ENCODE measurements around the gene CRYL1.

Gene CRYL1

DNA sequence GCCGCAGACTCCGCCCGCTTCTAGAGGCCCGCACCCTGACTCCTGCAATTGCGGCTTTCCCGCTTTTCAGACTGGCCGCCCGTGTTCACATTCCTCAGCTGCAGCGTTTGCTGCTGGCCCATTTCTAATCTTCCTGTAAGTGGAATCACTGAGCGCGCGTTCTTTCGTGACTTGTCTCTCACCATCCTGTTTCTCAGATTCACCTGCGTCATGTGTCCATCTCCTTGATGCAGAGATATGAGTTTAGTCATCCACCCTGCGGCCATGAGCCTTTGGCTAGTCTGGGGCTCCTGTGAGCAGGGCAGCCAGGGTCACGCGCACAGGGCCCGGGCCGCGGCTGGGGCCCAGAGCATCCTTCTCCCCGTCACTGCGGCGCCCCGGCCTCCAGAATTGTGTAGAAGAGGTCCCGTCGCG lies 110.0 kb downstream of the CRYL1 start:
- DNase-seq: no peak

DNA sequence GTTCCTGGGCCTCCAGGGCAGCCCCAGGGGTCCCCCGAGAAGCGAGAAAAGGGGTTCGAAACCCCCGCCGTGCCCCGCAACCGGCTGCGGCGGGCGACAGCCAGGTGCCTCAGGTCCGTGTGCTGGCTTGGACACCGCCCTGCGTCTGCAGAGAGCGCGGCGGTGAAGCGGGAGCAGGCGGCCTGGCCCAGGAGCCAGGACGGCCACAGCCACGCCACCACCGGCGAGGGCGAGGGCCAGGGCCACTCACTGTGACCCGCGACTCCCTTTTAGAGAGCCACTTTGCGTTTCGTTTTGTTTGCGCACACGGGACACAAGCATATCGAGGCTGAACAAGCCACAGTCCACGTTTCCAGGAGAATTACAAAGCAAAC lies 110.4 kb downstream of the CRYL1 start:
- no peak for DNase-seq

DNA sequence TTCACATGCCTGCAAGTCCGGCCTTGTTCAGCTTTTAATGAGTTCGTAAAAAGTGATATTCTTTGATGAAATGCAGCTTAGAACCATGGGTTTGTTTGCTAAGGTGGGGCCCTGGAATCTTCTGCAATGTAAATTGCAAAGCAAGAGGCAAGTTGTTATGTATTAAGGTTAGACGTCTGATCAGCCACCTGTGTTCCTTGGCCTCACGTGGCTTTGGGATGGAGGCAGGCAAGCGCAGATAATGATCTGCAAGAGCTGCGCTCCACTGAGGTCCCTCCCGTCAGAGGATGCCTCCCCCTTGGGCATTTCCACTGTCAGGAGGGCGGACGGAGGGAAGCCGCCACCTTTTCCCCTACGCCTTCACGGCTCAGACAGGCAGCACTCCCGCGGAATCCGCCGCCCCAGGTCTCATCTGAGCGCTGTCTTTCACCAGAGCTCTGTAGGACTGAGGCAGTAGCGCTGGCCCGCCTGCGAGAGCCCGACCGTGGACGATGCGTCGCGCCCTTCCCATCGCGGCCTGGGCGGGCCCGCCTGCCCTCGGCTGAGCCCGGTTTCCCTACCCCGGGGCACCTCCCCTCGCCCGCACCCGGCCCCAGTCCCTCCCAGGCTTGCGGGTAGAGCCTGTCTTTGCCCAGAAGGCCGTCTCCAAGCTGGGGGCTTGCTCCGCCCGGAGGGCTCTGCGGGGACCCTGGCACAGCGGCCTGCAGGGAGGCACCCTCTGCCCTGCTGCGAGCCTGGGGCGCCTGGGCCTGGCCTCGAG lies 110.9 kb downstream of the CRYL1 start:
- DNase-seq: no peak

DNA sequence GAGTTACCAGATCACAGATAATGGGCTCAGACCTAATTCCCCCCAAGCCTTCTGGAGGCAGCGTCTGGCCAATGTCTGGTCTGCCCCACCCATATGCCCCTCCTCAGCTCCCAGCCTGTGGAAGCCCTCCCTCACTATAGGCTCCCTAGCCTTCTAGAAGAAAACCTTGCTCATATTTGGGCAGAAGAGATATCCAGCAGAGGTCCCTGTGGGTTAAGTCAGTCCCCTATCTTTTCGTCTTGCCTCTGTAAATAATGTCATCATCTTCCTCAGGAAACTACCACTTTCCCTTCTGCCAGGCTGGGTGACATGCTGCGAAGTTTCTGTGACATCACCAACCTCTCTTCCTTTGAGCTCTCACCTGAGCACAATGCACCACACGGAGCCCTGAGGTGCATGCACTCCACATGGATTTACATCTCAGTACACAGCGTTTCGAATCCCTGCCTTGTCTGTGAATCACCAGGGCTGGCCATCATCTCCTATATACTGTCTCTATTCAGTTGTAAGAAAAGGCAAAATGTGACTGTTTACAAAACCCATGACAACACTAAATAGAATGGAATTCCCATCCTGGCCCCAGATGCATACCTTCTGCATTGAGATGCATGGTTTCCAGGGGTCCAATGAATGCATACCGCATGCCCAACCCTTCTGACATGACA lies 112.8 kb downstream of the CRYL1 start:
- no peak for DNase-seq

DNA sequence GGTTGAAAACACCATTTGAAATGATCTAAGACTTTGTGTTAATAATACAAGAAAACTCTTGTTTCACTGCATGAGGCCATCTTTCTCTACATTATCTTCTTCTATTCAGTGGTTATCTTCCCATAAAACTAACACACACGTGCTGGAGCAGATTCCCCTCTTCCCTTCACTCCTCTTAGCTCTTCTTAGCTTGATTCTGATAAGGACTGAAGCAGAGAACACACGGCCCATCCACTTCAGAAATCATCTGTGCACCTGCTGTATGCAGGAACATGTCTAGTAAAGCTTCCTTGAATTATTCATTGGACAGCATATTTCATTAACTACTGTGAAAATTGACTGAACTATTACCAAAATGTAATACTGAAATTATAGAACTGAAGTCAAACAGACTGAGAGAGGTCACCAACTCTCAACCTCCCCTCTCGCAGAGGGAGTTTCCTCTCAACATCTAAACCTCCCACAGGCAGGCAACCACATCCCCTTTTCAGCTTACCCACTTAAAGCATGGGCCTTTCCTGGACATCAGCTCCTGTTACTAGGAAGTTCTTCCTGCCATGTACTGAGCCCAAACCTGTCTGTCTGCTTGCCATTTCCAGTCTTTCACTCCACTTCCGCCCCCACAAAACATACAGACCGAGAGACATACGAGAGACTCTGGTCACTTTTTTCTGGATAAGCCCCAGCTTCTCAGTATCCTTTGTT lies 113.9 kb downstream of the CRYL1 start:
- no peak for DNase-seq

DNA sequence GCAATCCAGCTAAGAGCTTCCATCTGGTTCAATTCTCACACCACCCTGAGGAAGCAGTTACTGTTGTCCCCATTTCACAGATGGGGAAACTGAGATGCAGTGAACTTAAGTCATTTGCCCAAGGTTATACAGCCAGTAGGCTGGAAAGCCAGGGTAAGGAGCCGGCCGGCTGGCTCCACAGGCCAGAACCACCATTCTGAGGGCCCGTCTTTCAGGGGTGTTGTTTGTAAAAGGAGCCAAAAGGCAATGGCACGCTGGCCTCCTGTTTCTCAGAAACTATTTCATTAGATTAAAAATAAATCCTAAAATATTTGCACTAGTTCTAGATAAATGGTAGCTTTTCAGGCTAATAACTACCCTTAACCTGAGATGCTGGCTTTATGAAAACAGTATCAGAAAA lies 114.9 kb downstream of the CRYL1 start:
- DNase-seq: no peak

DNA sequence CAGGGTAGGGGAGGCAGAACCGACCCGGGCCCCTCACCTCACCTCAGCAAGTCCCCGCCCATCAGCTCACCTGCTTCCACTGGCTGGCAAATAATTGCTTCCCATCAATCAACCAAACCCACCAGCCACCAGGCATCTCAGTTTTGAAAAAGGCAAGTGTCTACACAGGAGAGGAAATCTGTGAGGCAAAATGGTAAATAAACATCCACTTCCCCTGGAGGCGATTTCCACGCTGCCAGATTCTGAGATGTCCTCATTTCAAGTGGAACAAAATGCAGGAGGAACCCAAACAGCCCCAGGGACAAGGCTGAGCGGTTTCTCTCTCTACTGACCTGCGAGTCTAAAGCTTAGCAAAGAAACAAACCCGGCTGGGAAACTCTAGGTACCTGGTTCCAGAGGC lies 117.5 kb downstream of the CRYL1 start:
- no peak for DNase-seq

DNA sequence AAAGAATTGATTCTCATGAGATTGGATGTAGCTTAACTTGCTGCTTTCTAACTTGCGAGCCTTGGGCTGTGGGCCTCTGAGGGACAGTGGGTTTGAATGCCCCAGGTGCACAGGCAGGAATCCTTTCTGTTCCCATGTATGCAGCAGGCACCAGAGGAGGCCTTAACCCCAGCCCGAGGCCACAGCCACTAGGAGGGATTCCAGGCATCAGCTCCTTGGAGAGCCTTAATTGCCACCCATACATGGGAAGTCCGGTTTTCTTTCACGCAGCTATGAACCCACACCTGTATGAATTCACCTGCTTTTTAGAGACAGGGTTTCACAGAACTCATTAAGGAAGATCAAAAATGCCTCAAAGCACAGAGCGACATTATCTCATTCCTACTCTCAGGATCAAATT lies 117.9 kb downstream of the CRYL1 start:
- DNase-seq: no peak

DNA sequence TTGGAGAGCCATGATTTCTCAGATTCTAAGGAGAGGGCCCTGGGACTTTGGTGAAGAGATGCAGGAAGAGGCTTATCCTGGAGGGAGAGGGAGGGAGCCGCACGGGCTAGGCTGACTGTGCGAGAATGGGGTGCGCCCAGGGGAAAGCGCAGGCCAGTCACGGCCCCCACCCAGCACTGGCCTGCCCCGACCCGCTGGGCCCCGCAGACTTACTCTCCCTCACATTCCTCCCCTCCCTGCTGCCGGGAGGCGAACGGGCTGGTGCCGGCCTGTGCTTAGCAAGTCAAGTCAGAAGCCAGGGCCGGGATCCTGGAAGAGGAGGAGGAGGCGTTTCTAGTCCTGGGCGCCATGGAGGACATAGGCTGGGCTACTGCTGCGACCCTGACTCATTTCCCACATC lies 120.0 kb downstream of the CRYL1 start:
- DNase-seq: no peak

DNA sequence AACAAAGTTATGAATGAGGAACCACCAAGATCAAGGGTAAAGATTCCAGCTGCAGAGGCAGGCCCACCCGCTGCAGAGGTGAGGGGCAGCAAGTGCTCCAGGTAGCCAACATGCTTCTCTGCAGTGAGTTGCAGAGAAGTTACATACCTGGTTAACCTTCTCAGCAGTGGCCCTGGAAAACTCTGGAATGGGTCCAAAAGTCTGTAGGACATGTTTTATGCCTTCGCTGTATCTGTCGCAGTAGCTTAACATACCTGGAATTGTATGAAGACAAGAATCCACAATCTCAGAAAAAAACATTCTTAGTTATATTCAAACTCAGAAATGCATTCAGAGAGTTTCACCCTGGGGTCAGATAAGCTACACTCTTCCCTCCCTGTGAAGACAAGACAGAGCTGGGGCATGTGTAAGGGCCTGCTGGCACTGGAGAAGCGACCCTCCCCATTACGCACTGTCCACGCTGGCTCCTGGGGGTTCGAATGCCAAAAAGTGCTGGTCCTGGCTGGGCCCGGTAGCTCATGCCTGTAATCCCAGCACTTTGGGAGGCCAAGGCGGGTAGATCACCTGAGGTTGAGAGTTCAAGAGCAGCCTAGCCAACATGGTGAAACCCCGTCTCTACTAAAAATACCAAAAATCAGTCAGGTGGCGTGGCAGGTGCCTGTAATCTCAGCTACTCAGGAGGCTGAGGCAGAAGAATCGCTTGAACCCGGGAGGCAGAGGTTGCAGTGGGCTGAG lies 121.0 kb downstream of the CRYL1 start:
- no peak for DNase-seq

DNA sequence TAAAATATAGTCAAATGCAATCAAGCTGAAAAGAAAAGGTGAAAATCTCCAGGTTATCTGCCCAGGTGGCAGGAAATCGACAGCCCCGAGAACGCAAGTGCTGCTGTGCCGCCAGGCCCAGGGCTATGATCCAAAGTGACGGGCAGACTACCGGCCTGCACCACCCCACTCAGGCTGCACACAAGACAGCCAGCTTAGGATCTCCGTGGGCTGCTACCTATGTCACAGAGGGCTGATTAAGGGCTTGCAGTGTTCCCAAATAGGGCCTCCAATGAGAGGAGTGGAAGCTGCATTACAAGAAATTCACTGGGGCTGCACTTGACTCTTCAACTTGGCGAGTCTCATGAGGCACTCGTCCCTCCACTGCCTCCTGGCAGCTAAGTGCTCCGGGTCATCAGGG lies 121.8 kb downstream of the CRYL1 start:
- DNase-seq: no peak

DNA sequence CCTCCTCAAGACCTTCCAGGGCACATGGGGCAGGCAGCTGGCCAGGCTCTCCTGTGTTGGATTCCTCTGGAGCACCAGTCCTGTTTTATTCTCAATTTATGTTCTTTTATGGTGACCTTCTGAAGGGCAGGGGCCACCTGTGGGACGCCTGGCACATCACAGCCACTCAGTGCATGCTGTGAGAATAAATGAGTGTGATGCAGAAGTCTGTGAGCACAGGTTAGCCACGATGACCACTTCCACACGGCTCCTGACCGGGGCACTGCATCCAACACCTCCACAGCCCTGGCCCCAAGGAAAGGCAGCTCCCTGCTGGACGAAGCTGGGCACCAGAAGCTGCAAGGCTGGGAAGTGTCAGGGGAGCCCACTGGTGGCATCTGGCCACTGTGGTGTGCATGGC lies 122.8 kb downstream of the CRYL1 start:
- DNase-seq: no peak

DNA sequence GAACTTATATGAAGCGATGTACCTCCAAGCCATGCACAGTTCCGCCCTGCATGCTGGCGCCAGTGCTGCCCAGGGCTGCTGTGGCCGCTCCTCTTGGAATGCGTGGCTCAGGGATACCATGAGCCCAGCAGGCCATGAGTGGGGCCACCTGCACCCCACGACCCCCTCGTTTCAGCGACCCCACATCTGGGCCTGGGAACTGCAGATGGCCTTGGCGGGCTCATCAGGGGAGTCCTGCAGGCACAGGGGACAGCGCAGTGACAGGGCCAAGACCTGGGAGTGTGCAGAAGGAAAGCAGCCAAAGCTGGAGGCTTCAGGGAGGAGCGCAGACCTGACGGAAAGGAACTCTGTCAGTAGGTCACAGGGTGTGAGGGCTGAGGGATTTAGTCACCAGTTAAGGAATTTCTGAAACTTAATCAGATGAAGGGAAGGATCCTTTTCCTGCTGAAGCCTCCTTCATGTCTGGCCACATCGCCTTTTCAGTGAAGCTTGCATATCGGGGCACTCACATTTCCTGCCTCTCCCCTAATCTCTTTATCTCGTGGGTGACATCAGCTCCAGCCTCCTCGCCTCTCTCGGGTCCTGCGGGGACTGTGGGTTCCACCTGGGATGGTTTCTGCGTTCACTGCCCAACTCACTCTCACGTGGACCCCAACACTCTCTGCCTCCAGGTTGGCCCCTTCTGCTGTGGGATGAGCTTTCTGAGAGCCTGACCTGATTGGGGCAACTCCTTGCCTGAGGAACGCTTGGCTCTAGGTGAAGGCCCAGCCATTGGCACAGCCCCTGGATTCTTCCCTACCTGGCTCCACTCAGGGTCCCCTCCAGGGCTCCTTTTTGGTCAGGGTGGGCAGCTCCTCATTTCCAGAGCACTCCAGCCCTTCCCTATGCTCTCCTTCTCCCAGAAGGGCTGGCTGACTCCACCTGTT lies 123.5 kb downstream of the CRYL1 start:
- DNase-seq: no peak

DNA sequence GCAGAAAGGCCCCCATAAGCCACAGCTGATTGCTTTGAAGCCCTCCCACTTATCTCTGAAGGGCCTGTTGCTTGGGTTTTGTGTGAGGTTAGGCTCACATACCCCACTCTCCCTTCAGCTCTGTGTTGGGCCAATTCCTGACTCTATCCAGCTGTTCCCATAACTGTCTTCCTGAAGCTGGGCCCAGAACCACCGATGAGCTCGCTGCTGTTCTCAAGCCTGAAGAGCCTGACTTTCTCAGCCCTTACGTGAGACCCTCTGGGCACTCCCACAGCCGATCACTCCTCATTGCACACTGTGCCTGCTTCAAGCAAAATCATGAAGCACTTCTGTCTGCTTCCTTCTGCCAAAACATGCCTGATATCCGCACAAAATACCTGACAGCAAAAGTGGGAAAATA lies 124.1 kb downstream of the CRYL1 start:
- no peak for DNase-seq

DNA sequence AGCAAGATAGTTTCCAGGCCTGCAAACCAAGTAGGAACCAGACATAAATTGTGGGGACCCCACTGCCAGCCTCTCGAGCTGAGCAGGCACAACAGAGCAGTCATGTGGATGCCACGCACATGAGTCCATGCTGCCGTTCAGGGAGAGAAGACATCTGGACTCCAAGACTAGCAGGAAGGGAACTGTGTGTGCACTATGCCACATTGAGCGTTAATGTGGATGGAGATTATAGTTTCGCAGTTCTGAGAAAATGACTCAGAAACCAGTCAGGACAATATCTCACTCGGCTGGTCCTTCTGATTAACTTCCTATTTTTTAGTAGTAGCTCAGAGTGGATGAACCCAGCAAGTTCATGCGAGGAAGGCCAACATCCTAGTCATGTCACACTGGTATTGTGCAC lies 124.9 kb downstream of the CRYL1 start:
- no peak for DNase-seq

DNA sequence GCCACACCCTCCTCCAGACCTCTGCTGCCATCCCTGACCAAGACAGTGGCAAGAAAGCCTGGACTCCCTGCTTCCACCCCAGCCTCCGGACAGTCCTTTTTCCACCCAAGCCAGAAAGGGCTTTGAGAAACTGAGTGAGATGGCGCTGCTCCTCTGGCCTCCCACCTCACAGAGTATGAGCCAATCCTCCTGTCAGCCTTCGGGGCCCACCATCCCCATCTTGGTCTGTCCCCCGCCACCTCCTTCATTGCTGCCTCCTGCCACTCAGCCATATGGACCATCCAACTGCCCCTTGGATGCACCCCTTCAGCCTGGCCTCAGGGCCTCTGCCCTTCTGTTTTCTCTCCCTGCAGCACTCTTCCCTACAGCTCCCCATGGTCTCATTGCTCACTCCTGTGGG lies 125.7 kb downstream of the CRYL1 start:
- no peak for DNase-seq

DNA sequence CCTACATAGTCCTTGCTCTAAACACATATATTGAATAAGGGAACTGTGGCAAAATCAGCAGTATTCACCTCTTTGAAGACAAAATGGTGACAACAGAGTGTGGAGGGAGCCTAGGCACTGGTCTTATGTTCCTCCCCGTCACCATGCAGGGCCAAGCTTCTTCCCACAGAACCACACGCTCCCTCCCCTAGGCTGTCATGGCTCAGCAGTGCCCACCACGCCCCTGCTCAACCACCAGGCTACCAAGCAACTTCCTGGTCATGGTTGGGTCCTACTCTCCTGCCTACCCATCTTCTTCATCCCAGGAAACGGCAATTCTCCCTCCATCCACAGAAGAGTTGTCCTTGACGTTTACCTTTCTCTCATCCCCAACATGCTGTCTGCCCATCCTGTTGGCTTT lies 126.1 kb downstream of the CRYL1 start:
- DNase-seq: no peak

DNA sequence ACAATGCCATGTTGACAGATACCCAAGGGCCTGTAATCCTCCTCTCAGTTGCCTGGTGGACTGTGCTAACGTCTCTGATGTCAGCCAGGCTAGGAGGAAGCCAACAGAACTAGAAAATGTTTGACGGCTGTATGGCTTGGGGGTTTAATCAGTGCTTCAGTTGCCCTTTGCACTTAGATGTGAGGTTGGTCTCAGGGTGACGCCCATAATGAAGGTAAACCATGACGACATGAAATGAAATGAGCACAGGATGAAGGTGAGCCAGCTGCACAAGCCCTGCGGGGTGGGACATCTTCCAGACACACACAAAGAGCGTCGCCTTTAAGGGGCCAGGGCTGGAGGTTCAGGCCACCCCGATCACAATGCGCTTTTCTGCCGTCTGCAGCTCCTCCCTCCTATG lies 127.2 kb downstream of the CRYL1 start:
- DNase-seq: no peak

DNA sequence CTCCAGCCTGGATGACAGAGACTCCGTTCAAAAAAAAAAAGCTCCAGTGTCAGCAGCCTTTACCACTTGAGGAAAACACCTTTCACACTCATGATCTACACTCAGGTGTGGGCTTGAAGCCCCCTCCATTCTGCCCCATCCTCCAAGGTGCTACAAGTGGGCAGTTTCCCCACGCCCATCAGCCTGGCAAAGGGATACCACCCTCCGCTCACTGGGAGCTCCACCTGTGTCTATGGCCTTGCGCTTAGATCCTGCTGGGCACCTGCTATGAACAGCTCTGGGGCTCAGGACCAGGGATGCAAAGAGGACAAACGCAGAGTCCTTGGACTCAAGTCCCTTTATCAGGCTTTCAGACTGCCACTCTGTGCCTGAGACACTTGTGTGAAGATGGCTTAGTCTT lies 127.8 kb downstream of the CRYL1 start:
- no peak for DNase-seq

DNA sequence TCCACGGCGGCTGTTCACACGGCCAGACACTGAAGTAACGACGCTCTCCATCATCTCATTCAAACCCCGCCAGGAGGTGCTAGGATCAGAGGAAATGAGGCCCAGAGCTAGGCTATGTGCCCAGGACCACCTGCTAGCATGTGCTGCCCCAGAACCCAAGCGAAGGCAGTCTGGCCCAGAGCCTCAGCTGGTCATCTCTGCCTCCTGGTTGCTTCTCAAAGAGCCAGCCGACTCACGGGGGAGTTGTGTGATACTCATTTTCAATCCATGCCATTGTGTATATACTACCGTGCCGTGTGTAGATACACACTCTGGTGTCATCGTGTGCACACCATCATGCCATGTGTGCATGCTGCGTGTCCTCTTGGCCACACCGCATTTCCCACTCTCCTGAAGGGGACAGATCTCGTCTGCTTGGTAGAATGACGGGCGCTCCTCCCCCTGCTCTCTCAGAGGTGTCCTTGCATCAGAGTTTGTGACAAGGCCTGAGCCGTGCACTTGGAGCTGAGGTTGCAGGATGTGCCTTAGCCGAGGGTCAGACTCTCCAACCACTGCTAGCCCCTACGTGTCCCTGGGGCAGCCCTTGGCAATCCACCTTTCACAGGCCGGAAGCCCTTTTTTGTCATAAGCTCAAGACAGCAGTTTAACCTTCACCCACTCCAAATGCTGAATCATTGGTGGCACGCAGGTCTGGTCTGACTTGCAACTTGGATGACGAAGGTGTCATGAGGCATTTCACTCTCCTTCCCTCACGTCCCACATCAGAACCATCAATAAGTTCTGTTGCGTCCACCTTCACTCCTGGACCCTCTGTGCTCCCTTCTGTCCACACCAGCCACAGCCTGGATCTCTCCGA lies 130.4 kb downstream of the CRYL1 start:
- DNase-seq: no peak

DNA sequence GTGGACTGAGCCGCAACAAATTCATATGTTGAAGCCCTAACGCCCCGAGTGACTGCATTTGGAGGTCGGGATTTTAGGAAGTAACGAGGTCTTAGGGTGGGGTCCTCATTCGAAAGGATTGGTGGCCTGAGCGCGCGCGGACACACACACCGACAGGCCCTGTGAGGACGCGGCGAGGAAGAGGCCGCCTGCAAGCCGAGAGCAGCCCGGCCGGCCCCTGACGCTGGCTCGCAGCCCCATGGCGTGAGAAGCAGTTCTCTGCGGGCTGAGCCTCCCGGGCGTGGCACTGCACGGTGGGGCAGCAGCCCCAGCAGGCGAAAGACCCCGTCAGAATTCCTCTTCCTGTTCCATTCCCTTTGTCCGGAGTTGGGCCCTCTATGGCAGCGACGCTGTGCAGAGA lies 131.2 kb downstream of the CRYL1 start:
- DNase-seq: no peak

DNA sequence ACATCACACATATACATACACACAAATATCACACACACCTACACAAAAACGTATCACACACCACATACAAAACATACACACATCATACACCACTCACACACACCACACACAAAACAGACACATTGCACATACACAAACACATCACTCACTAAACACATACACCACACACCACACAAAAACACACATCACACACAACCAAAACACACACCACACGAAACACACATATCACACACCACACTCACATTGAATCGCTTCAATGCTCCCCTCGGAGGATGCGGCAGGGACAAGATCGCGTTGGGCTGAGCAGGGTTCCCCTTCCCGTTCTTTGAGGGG lies 131.5 kb downstream of the CRYL1 start:
- no peak for DNase-seq
